Fibroblast of mammary gland (primary cell): ENCODE data around the gene ATP5PO.

Source experiments
- DNase-seq: peaks from one replicate; pipeline ENCODE4 v3.0.0-alpha.2; 2010; ENCODE audit warnings: low read depth
- H3K4me3 ChIP-seq: 2 replicates; pipeline ENCODE4 v1.5.1; 2011; ENCODE audit warnings: low read depth, mild to moderate bottlenecking, low read length, moderate library complexity; ENCODE audit not compliant: control insufficient read depth
- TF ChIP-seq, protein P1 (sequence below): conservative IDR thresholded peaks from 2 replicates; pipeline ENCODE4 v1.5.1; 2011; ENCODE audit warnings: low read depth, low read length, inconsistent platforms; ENCODE audit not compliant: control insufficient read depth, insufficient read depth

ATP5PO gene

DNA sequence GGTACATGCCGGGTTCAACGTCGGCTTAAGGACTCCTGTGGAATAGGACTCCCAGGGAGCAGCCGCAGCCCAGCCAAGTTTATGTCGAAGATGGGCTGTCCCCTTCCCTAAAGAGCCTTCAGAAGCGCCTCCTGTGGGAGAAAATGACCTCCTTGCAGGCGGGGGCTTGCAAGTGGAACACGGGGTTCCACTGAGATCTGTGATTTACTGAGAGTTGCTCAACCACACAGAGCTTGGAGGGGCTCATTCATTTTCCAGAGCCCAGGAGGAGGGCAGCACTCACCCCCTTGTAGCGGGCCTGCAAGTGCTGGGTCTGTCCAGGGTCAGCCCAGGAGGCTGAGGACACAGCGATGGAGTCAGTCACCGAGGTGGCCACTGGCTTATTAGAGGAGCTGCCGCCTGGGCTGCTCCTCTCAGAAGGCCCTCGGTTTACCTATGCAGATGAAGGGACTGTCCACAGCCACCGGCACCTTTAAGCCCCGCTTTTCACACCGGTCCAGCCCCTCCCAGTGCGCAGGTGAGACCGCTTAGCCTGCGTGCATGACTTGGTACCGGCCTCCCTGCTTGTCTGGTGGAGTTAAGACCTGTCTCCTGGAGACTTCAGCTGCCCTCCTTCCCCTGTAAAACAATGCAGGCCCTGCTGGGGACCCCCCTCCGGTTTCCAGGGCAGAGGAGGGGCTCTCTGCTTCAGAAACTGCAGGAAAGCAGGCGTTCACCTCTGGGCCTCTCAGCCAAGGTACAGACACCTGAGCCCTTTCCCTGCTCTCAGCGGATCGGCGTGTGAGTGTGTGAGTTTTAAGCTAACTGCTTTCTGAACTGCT, 57.5 kb downstream of the ATP5PO start:
- TF ChIP-seq, protein P1, sequence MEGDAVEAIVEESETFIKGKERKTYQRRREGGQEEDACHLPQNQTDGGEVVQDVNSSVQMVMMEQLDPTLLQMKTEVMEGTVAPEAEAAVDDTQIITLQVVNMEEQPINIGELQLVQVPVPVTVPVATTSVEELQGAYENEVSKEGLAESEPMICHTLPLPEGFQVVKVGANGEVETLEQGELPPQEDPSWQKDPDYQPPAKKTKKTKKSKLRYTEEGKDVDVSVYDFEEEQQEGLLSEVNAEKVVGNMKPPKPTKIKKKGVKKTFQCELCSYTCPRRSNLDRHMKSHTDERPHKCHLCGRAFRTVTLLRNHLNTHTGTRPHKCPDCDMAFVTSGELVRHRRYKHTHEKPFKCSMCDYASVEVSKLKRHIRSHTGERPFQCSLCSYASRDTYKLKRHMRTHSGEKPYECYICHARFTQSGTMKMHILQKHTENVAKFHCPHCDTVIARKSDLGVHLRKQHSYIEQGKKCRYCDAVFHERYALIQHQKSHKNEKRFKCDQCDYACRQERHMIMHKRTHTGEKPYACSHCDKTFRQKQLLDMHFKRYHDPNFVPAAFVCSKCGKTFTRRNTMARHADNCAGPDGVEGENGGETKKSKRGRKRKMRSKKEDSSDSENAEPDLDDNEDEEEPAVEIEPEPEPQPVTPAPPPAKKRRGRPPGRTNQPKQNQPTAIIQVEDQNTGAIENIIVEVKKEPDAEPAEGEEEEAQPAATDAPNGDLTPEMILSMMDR: no peak
- no peak for DNase-seq
- no peak overlapping the region for H3K4me3 ChIP-seq

DNA sequence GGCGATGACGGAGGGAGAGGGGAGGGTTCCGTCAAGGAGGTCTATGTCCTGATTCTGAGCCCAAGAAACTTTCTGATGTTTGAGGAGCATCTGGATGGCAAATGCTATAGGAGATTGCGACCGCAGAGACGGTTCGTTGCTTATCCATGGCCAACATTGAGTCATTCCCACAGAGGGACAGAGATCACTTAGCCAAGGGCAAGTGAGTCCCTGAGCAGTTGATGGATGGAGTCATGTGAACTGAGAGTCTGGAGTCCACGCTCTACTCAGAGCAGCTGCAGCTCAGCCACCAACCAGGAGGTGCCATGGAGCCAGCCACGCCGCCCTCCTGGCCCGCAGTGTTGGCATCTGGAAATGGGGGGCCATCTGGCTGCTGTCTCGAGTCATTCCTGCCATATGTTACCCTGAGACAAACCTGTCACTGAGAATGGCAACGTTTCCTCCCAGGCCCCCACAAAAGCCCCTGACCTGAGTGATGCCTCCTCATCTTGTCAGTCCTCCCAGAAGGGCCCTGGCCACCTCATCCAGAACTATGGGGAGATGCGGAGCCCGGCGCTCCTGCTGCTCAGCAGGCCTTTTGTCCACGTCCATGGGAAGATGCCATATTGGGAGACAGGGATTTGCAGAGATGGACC, 58.6 kb downstream of the ATP5PO start:
- TF ChIP-seq, protein P1: no peak
- no peak overlapping the region for H3K4me3 ChIP-seq
- DNase-seq: no peak

DNA sequence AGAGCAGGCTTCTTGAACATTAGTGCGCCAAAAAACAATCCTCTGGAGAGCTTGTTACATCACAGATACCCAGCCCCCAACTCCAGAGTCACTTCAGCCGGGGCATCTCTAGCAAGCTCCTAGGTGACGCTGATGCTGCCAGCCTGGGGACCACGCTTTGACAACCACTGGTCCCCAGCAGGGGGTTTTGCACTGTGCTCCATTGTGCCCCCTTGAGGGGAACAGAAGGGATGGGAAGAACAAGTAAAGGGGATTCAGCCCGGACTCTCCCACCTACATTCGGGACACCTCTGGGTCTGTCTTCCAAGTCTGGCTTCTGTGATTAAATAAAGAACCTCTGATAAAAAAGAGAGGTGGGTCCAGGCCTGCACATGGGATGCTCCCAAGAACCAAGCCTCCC, 60.4 kb downstream of the ATP5PO start:
- TF ChIP-seq, protein P1: peak; percentile 6
- no peak for DNase-seq

DNA sequence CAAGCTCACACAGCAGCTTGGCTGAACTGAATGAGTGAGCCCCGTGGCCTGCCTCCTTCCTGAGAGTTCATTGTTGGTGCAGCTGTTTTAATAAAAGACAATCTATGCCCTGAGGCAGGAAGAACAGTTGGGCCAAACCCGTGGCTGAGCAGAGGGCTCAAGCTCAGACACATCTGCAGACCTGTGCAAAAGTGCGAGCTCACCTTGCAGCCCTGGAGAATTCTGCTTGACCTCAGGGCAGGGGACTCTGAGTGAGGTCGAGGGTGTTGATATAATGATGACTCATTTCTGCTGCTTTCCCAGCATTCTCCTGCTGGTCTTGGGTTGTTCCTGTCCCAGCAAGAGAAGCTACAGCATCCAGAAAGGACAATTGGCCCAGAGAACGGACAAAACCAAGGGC, 61.0 kb downstream of the ATP5PO start:
- TF ChIP-seq, protein P1: no peak
- no peak for DNase-seq

More for the DNA sequence above, 60.4 kb downstream of the ATP5PO start:
- no peak overlapping the region for H3K4me3 ChIP-seq

More for the DNA sequence above, 61.0 kb downstream of the ATP5PO start:
- H3K4me3 ChIP-seq: no peak overlapping the region
